ENCODE data around the gene GLRA1. TPM values are rescaled to one million over a fixed set of nuclear protein-coding genes. Genes with fewer than 3 reads are reported as not detected.
"Not testable (repeated sequence)": the region's sequence is repeated elsewhere in the genome, so short reads cannot be mapped to it uniquely, and the experiment has no call there.

Gene GLRA1
- total RNA-seq, 4 donors from 2014 or later: not detected

- WGBS: 92% methylated on average over 5 of the region's 5 CpGs
- H3K27me3 ChIP-seq: no peaks in the 10 kb centered on the region
Measured at GRCh38 chr5:151856861-151857260, 67.8 kb downstream of the GLRA1 start.

DNA sequence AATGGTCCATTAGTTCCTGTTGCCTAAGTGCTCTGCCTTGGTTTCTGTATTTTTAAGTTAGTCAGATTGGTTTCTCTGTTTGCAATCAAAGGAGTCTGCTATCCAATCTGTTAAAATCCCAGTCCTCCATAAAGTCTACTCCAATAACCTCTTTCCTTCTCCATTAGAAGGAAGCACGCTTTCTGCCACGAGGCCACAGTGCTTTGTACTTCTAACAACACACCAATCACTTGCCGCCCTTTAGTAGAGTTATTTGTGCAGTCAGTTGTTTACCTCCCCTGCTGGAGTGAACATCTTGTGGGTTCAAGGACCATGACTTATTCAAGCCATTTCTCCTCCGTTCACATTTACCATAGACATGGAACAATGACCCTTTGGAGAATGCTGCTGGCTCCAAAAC is 69.0 kb downstream of the GLRA1 start:
- no peak for TF ChIP-seq POLR2AphosphoS5 (IDR thresholded peaks at IDR 0.05)
- no peak for TF ChIP-seq EP300 (IDR thresholded peaks at IDR 0.05)
- TF ChIP-seq POLR2A (IDR thresholded peaks at IDR 0.05): no peak
- no peak for TF ChIP-seq CTCF (IDR thresholded peaks at IDR 0.05)
- H3K9me3 ChIP-seq: no peaks in the 10 kb centered on the region
- H3K4me3 ChIP-seq: no peak overlapping the region
- no peak overlapping the region for H3K27ac ChIP-seq
- H3K4me1 ChIP-seq: no peaks in the 10 kb centered on the region
- H3K36me3 ChIP-seq: no peaks in the 10 kb centered on the region
- 91% methylated on average over 4 of the region's 4 CpGs for WGBS
- no peaks in the 10 kb centered on the region for H3K27me3 ChIP-seq
- DNase-seq (ENCODE audit: low spot score in 2 of 2): no peak

More at GRCh38 chr5:151856861-151857260, 67.8 kb downstream of the GLRA1 start:
- no peak for DNase-seq (ENCODE audit: low spot score in 2 of 2)
- H3K4me3 ChIP-seq: no peak overlapping the region
- no peak for TF ChIP-seq CTCF (IDR thresholded peaks at IDR 0.05)
- no peak for TF ChIP-seq POLR2AphosphoS5 (IDR thresholded peaks at IDR 0.05)
- no peak for TF ChIP-seq POLR2A (IDR thresholded peaks at IDR 0.05)
- TF ChIP-seq EP300 (IDR thresholded peaks at IDR 0.05): no peak
- H3K36me3 ChIP-seq: no peaks in the 10 kb centered on the region
- H3K9me3 ChIP-seq: no peaks in the 10 kb centered on the region
- no peak overlapping the region for H3K27ac ChIP-seq
- H3K4me1 ChIP-seq: no peaks in the 10 kb centered on the region

DNA sequence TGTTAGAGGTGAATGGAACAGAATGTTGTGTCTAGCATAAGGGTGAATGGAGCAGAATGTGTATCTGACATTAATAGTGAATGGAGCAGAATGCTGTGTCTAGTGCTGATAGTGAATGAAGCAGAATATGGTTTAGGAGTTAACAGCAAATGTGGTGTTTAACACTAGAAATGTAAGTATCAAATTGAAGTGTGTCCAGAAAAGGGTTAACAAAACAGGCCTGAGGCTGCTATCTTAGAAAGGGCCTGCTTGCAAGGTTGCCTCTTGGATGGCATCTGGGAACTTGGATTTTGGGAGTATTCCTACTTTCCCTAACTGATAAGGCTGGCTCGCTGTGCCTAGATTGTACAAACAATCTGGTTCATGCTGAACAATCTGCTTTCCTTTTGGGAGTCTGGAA is 76.8 kb downstream of the GLRA1 start:
- Histone ChIP-seq H3K4me3 (no peak overlapping the region), H3K4me1 (no peaks in the 10 kb centered on the region), H3K27me3 (no peaks in the 10 kb centered on the region), H3K27ac (no peak overlapping the region), H3K36me3 (no peaks in the 10 kb centered on the region), H3K9me3 (no peaks in the 10 kb centered on the region)
- 70% methylated on average over 1 of the region's 1 CpG for WGBS
- TF ChIP-seq POLR2AphosphoS5 (IDR thresholded peaks at IDR 0.05): no peak
- no peak for TF ChIP-seq POLR2A (IDR thresholded peaks at IDR 0.05)
- TF ChIP-seq EP300 (IDR thresholded peaks at IDR 0.05): no peak
- TF ChIP-seq CTCF (IDR thresholded peaks at IDR 0.05): no peak
- DNase-seq (ENCODE audit: low spot score in 2 of 2): no peak

GRCh38 chr5:151846765-151847164 is 77.9 kb downstream of the GLRA1 start:
- Histone ChIP-seq H3K27me3 (no peaks in the 10 kb centered on the region), H3K36me3 (no peaks in the 10 kb centered on the region), H3K4me1 (no peaks in the 10 kb centered on the region), H3K27ac (no peak overlapping the region), H3K4me3 (no peak overlapping the region), H3K9me3 (no peaks in the 10 kb centered on the region)
- TF ChIP-seq POLR2A (IDR thresholded peaks at IDR 0.05) (no peak), CTCF (IDR thresholded peaks at IDR 0.05) (no peak), POLR2AphosphoS5 (IDR thresholded peaks at IDR 0.05) (no peak), EP300 (IDR thresholded peaks at IDR 0.05) (no peak)
- no peak for DNase-seq (ENCODE audit: low spot score in 2 of 2)

DNA sequence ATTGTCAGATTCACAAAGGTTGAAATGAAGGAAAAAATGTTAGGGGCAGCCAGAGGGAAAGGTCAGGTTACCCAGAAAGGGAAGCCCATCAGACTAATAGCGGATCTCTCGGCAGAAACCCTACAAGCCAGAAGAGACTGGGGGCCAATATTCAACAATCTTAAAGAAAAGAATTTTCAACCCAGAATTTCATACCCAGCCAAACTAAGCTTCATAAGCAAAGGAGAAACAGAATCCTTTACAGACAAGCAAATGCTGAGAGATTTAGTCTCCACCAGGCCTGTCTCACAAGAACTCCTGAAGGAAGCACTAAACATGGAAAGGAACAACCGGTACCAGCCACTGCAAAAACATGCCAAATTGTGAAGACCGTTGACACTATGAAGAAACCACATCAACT is 91.8 kb downstream of the GLRA1 start:
- DNase-seq (ENCODE audit: low spot score in 2 of 2); H3K27me3 ChIP-seq; H3K27ac ChIP-seq; H3K4me1 ChIP-seq; H3K4me3 ChIP-seq; H3K36me3 ChIP-seq: not testable (repeated sequence)
- WGBS: 98% methylated on average over 4 of the region's 4 CpGs
- H3K9me3 ChIP-seq: peaks cover 26% of the 10 kb centered on the region

DNA sequence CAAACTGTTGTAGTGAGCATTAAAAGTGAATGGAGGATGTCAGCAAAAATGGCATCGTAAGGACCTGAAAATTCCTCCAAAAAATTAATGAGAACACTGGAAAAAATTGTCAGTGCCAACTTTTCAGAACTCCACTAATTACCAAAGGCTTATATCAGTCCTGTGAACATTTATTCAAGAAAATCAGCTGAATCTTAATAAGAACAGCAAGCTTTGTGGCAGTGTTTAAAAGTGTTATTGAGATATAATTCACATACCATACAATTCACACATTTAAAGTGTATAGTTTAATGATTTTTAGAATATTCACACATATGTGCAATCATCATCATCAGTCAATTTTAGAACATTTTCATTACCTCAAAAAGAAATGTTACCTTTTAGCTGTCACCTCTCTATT is 95.3 kb downstream of the GLRA1 start:
- DNase-seq (ENCODE audit: low spot score in 2 of 2): no peak
- H3K4me1 ChIP-seq: no peaks in the 10 kb centered on the region
- no peak overlapping the region for H3K27ac ChIP-seq
- H3K9me3 ChIP-seq: peaks cover 19% of the 10 kb centered on the region
- no peaks in the 10 kb centered on the region for H3K36me3 ChIP-seq
- no peaks in the 10 kb centered on the region for H3K27me3 ChIP-seq
- no peak overlapping the region for H3K4me3 ChIP-seq
- 76% methylated on average over 1 of the region's 1 CpG for WGBS
- TF ChIP-seq POLR2AphosphoS5 (IDR thresholded peaks at IDR 0.05) (no peak), CTCF (IDR thresholded peaks at IDR 0.05) (no peak), POLR2A (IDR thresholded peaks at IDR 0.05) (no peak), EP300 (IDR thresholded peaks at IDR 0.05) (no peak)
